Measurements from ENCODE around the gene COP1.
"Not testable (repeated sequence)": the region's sequence is repeated elsewhere in the genome, so short reads cannot be mapped to it uniquely, and the experiment has no call there.

COP1 gene

DNA sequence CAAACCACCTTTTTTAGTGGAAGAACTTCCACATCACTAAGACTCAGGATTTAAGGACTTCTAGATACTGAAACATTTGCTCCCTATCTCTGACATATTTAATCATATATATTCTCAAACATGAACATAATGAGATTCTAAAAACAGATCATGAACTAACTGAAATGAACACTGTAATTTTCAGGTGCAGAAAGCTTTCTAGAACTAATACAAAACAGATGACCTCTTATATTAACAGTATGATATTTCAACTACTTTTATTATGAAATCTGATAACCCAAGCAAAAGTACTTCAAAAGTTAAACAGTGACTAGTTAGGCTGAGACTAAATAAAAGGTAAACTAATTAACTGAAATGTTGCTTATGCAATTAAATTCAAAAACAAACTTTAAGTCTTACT is 157.5 kb downstream of the COP1 start:
- no peak for DNase-seq (ENCODE audit: low read depth in 2 of 2, low spot score in 1 of 2)

DNA sequence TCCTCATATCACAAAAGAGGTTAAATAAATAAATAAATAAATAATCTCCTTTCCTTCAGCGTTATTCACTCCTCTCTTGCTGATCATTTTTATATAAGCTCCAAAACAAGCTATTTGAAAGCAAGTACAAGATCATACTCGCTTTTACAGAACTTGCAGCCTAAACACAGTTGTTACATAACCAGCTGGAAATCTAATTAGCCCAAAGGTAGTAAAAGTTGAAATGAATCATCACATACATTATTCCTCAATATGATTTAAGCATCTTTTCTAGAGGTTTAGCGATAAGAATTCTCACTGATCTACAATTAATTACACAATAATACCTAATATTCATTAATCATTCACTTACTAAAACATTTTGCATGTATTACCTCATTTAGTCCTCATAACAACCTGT is 160.2 kb downstream of the COP1 start:
- no peak for DNase-seq (ENCODE audit: low read depth in 2 of 2, low spot score in 1 of 2)

DNA sequence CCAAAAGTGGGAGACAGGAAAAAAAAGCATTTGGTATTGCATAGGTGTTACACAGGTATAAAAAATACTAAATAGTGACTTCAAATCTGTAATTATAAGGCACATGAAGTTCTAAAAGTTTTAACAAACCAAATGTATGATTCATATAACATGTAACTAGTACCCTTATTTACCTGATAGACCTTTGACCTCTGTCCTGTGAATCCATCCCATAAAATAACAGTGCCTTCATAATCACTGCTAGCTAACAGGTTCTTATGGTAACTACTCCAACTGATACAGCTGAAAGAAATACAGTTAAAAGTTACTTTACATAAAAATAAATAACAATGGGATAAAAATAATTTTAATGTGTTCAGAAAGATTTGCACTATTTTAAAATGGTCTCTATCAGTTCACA is 163.5 kb downstream of the COP1 start:
- DNase-seq (ENCODE audit: low read depth in 2 of 2, low spot score in 1 of 2) = no peak

DNA sequence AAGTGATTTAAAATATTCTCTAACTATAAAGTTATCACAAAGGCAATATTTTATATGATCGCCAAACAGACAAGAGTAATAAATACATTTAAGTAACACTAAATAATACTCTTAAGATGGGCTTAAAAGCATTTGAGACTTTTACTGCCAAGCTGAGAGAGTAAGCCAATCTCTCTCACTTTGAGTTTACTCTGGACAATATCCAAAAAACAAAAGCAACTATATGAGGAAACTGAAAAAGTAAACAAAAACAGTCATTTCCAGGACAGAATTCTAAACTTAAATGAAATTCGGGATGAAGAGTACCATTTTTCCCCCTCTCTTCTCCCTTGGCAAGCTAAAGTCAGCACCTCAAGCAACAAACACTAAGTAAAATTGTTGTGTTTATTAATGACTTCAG is 173.2 kb downstream of the COP1 start:
- no peak for DNase-seq (ENCODE audit: low read depth in 2 of 2, low spot score in 1 of 2)

DNA sequence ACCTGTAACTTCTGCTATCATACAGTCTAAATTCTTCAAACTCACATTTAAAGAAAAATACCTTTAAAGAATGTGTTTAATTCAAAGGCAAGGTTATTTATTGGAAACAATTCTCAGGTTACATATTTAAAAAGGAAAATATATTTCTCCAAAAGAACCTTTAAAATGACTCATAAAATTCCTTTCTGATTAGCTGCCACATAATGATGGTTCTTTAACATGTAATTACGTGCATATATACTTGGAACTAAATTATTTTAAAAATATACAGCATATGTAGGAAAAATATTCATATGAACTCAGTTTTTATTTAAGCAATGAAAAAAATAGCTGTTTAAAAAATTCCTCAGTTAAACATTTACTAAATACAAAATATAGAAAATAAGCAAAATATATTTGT is 173.6 kb downstream of the COP1 start:
- no peak for DNase-seq (ENCODE audit: low read depth in 2 of 2, low spot score in 1 of 2)

DNA sequence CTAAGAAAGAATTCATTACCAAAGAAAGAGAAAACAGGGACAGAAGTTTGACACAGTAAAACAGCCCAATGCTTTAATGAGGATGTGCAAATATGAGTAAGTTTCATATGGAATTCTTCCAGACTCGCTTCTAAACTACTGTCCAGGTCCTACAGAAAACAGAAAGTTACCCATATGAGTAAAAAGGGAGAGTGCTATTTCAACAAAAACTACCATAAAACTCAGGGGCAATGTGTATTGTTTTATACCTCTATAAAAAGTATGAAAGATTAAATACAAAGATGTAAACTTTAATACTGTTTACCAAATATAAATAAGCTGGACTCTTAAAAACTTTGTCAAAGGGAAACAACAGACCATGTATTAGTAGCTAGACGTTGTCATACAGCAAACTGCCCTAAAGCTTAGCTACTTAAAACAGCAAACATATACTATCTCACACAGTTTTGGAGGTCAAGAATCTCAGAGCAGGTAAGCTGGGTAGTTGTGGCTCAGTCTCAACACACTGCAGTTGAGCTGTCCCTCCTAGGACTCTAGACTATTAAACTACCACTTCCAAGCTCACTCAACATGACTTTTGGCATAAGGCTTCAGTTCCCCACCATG is 174.9 kb downstream of the COP1 start:
- no peak for DNase-seq (ENCODE audit: low read depth in 2 of 2, low spot score in 1 of 2)

DNA sequence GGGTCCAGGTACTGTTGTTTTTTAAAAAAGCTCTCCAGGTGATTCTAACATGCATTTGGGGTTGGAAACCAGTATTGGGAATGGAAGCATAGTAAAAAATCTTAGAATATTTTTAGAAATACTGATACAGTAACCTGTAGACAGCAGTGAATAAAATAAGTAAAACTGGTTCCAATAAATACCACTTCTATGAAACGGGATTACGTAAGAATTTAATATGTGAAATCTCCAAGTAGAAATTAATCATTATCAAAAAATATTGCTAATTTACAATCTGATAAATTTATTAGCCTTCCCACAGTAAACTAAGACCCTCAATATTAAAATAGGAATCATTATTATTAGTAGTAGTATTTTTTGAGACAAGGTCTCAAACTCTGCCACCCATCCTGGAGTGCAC is 177.5 kb downstream of the COP1 start:
- DNase-seq (ENCODE audit: low read depth in 2 of 2, low spot score in 1 of 2) = no peak

DNA sequence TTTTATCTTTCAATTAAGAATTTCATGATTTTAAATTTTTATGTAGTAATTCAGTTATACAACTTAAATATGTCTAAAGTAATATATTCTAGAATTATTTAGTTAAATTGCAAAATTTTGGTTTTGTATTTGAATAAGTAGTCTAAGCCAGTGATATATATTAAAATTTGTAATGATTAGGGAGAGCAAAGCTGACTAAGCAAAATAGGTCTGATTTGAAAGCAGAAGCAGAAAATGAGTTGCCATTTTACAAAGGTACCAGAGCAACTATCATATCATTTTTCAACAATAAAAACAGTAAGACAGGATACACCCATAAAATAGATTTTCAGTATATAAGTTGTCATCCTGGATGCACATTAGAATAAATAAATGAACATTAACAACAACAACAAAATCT is 177.9 kb downstream of the COP1 start:
- DNase-seq (ENCODE audit: low read depth in 2 of 2, low spot score in 1 of 2) = no peak

DNA sequence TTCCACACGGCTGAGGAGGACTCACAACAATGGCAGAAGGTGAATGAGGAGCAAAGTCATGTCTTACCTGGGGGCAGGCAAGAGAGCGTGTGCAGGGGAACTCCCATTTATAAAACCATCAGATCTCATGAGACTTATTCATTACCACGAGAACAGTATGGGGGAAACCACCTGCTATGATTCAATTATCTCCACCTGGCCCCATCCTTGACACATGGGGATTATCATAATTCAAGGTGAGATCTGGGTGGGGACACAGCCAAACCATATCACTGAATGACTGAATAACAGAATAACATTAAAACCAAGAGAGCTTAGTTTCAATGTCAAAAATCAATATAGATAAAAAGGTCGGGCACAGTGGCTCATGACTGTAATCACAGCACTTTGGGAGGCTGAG is 179.2 kb downstream of the COP1 start:
- not testable (repeated sequence) for DNase-seq (ENCODE audit: low read depth in 2 of 2, low spot score in 1 of 2)

DNA sequence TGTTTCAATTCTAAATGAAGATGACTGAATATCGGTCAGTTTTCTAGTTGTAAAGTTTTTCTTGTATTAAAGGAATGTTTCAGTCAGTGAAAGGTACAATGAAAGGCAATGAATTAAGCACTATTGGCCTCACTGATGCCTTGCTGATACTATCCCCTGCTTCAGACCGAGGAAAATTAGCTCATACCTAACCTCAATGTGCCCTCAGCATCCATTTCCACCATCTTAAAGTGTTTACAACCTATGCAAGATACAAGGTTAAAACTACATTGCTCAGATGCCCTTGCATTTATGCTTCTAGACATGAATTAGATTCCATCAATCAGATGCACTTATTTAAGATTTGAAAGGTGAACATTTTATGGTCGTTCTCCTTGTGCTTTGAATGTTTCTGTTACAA is 184.5 kb downstream of the COP1 start:
- no peak for DNase-seq (ENCODE audit: low read depth in 2 of 2, low spot score in 1 of 2)

DNA sequence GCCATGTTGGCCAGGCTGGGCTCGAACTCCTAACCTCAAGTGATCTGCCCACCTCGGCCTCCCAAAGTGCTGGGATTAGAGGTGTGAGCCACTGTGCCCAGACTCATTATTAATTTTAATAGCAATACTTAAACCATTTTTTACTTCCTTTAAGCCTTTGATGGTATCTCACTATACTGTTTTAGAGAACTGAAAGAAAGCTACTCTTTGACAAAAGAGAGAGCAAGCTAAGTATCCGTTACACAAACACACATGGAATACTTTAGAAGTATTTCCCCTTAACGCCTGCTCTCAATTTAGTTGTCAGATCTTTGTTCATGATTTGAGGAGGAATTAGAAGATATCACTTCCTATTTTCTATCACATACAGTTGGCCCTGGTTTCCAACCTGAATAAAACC is 189.4 kb downstream of the COP1 start:
- DNase-seq (ENCODE audit: low read depth in 2 of 2, low spot score in 1 of 2) = no peak

DNA sequence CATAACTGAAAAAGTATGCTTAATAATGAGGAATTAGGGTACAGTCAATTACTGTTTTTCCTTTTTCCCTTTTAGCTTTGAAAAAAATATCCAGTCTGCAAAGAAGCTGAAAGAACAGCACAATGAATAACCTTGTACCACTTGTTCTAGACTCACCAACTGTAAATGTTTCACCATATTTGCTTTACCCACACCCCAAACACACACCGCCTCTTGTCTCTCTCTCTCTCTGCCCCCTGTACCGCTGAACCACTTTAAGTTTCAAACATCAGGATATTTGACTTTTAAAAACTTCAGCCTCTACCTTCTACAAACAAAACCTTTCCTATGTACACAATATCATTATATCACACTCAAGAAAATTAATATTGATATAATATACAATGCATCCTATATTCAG is 197.1 kb downstream of the COP1 start:
- DNase-seq (ENCODE audit: low read depth in 2 of 2, low spot score in 1 of 2) = no peak

DNA sequence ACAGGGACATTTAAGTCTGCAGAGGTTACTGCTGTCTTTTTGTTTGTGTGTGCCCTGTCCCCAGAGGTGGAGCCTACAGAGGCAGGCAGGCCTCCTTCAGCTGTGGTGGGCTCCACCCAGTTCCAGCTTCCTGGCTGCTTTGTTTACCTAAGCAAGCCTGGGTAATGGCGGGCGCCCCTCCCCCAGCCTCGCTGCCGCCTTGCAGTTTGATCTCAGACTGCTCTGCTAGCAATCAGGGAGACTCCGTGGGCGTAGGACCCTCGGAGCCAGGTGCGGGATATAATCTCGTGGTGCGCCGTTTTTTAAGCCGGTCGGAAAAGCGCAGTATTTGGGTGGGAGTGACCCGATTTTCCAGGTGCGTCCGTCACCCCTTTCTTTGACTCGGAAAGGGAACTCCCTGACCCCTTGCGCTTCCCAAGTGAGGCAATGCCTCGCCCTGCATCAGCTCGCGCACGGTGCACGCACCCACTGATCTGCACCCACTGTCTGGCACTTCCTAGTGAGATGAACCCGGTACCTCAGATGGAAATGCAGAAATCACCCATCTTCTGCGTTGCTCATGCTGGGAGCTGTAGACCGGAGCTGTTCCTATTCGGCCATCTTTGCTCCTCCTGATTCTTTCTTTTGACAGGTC is 199.2 kb downstream of the COP1 start:
- DNase-seq (ENCODE audit: low read depth in 2 of 2, low spot score in 1 of 2) = not testable (repeated sequence)

DNA sequence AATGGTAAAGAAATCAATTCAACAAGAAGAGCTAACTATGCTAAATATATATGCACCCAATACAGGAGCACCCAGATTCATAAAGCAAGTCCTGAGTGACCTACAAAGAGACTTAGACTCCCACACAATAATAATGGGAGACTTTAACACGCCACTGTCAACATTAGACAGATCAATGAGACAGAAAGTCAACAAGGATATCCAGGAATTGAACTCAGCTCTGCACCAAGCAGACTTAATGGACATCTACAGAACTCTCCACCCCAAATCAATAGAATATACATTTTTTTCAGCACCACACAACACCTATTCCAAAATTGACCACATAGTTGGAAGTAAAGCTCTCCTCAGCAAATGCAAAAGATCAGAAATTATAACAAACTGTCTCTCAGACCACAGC is 212.4 kb downstream of the COP1 start:
- DNase-seq (ENCODE audit: low read depth in 2 of 2, low spot score in 1 of 2) = not testable (repeated sequence)

DNA sequence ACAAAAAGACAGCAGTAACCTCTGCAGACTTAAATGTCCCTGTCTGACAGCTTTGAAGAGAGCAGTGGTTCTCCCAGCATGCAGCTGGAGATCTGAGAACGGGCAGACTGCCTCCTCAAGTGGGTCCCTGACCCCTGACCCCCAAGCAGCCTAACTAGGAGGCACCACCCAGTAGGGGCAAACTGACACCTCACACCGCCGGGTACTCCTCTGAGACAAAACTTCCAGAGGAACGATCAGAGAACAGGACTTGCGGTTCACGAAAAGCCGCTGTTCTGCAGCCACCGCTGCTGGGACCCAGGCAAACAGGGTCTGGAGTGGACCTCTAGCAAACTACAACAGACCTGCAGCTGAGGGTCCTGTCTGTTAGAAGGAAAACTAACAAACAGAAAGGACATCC is 214.3 kb downstream of the COP1 start:
- DNase-seq (ENCODE audit: low read depth in 2 of 2, low spot score in 1 of 2) = not testable (repeated sequence)

DNA sequence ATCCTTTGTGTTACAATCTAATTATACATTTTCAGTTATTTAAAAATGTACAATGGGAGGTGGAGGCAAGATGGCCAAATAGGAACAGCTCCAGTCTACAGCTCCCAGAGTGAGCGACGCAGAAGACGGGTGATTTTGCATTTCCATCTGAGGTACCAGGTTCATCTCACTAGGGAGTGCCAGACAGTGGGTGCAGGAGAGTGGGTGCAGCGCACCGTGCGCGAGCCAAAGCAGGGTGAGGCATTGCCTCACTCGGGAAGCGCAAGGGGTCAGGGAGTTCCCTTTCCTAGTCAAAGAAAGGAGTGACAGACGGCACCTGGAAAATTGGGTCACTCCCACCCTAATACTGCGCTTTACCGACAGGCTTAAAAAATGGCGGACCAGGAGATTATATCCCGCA is 214.9 kb downstream of the COP1 start:
- not testable (repeated sequence) for DNase-seq (ENCODE audit: low read depth in 2 of 2, low spot score in 1 of 2)

DNA sequence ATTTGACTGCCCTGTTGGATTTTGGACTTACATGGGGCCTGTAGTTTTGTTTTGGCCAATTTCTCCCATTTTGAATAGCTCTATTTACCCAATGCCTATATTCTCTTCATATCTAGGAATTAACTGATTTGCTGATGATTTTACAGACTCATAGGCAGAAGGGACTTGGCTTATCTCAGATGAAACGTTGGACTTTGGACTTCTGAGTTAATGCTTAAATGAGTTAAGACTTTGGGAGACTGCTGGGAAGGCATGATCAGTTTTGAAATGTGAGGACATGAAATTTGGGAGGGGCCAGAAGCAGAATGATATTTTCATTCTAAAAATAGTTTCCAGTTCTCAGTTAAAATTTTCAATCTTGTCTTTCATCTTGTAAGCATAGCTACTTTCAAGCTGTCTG is 222.3 kb downstream of the COP1 start:
- DNase-seq (ENCODE audit: low read depth in 2 of 2, low spot score in 1 of 2) = no peak

DNA sequence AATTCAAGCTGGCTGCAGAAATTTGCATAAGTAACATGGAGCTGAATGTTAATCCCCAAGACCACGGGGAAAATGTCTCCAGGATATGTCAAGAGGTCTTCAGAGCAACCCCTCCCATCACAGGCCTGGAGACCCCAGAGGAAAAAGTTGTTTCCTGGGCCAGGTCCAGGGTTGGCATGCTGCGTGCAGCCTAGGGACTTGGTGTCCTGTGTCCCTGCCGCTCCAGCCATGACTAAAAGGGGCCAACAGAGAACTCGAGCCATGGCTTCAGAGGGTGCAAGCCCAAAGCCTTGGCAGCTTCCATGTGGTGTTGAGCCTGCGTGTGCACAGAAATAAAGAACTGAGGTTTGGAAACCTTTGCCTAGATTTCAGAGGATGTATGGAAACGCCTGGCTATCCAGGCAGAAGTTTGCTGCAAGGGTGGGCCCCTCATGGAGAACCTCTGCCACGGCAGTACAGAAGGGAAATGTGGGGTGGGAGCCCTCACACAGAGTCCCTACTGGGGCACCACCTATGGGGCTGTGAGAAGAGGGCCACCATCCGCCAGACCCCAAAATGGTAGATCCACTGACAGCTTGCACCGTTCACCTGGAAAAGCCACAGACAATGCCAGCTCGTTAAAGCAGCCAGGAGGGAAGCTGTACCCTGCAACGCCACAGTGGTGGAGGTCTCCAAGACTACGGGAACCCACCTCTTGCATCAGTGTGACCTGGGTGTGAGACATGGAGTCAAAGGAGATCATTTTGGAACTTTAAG is 222.9 kb downstream of the COP1 start:
- no peak for DNase-seq (ENCODE audit: low read depth in 2 of 2, low spot score in 1 of 2)

DNA sequence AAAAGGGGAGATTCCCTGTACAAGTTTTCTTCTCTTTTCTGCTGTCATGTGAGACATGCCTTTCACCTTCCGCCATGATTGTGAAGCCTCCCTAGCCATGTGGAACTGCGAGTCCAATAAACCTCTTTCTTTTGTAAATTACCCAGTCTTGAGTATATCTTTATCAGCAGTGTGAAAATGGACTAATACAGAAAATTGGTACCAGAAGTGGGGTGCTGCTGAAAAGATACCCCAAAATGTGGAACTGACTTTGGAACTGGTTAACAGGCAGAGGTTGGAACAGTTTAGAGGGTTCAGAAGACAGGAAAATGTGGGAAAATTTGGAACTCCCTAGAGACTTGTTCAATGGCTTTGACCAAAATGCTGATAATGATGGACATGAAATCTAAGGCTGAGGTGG is 223.7 kb downstream of the COP1 start:
- not testable (repeated sequence) for DNase-seq (ENCODE audit: low read depth in 2 of 2, low spot score in 1 of 2)

DNA sequence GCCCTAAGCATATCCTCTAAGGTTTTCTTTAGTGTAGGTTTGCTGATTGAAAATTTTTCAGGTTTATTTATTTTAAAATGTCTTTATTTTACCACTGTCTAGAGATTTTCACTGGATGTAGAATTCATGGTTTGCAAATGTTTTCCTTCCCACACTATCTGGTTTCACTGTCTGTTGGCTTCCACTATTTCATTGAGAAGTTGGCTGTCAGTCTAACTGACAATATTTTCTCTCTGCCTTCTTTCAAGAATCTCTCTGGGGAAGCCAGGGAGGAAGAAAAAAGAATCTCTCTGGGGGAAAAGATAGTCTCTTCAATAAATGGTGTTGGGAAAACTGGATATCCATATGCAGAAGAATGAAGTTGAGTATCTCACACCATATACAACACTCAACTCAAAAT is 226.0 kb downstream of the COP1 start:
- no peak for DNase-seq (ENCODE audit: low read depth in 2 of 2, low spot score in 1 of 2)

DNA sequence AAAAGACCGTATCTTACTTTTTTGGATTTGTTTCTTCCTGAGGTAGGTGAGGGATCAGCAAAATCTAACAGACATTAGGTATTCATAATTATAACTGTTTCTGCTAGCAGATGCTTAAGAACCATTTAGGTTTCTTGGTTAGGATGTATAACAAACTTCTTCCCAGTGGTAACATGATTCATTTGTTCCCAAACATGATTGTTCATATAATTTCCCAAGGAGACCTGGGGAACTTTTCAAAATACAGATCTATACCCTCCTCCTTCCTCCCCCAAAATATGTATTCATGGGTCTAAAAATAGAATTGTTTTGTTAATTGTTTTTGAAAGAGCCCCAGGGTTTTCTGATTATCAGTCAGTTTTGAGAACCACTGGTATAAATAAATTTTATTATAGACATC is 228.2 kb downstream of the COP1 start:
- no peak for DNase-seq (ENCODE audit: low read depth in 2 of 2, low spot score in 1 of 2)

DNA sequence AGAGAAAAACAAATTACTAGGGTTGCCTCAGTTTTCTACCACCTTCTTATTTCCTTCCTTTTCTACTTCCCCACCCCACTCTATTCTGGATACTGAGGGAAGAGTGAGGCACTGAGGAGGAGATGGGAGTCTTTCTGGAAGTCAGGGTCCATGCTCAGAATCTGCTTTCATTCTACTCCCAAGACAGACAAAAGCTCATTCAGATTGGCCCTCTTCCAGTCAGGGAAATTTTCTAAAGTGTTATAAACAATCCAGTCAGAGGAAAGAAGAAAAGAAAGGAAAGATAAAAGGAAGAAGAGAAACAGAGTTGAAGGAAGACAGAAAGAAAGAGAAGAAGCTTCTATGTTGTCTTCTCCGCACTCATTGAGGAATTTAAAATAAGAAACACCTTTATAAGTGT is 228.6 kb downstream of the COP1 start:
- DNase-seq (ENCODE audit: low read depth in 2 of 2, low spot score in 1 of 2) = no peak
